Activated naive CD8-positive, alpha-beta T cell treated with anti-CD3 and anti-CD28 coated beads for 36 hours (primary cell): ENCODE measurements around the gene DCAF11. TPM values are rescaled to one million over a fixed set of nuclear protein-coding genes. Genes with fewer than 3 reads are reported as not detected.

Experiments
- DNase-seq: peaks from one replicate; pipeline ENCODE4 v3.0.0; 2021
- H3K27ac Mint-ChIP-seq: one replicate; pipeline ENCODE4 v1.8.0; 2022; ENCODE audit warnings: mild to moderate bottlenecking, moderate library complexity, mixed read lengths
- H3K27me3 Mint-ChIP-seq: one replicate; pipeline ENCODE4 v1.8.0; 2022; ENCODE audit warnings: mild to moderate bottlenecking, mixed read lengths
- H3K36me3 Mint-ChIP-seq: one replicate; pipeline ENCODE4 v1.8.0; 2021; ENCODE audit warnings: mild to moderate bottlenecking, mixed read lengths
- H3K4me1 Mint-ChIP-seq: one replicate; pipeline ENCODE4 v1.8.0; 2021; ENCODE audit warnings: mixed read lengths
- H3K4me3 Mint-ChIP-seq: one replicate; pipeline ENCODE4 v1.8.0; 2022; ENCODE audit warnings: mild to moderate bottlenecking, moderate library complexity, mixed read lengths
- H3K9me3 Mint-ChIP-seq: one replicate; pipeline ENCODE4 v1.8.0; 2022; ENCODE audit warnings: mixed read lengths
- total RNA-seq, 2 experiments: library from RNA; stranded (reverse); gene quantifications; one replicate each; pipeline ENCODE4 v1.2.3, GENCODE V29; 2021

The DCAF11 gene
- total RNA-seq, 2 experiments from 2014 or later, result 56.0 to 56.7 TPM

DNA sequence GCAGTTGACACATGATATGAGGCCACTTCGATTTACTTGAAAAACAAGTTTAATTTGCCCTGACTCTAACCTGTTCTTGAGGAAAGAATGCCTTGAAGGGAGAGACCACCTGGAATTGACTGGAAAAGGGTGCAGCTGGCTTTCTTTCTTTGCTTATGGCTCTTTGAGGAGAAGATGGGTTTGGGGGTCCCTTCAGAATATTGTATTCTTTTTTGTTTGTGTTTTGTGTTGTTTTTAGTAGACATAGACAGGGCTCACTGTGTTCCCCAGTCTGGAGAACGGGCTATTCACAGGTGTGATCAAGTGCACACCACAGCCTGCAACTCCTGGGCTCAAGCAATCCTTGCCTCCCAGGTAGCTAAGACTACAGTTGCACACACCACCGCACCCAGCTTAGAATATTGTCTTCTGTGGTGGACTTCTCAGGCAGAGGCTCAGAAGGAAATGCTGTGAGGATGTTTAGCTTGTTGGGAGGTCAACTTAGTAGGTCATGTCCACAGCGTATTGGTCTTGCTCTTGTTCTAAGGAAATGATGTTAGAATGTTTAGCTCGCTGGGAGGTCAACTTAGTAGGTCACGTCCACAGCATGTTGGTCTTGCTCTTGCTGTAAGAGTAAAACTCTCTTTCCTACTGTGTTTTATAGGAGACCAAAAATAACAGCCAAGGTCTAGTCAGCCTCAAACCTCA is 1.7 kb downstream of the DCAF11 start:
- Mint-ChIP-seq H3K9me3 (no peaks in the 10 kb centered on the region), H3K4me3 (peak overlapping the region; percentile 95), H3K27ac (peak overlapping the region; percentile 99), H3K27me3 (no peaks in the 10 kb centered on the region), H3K36me3 (peaks cover 17% of the 10 kb centered on the region), H3K4me1 (peaks cover 20% of the 10 kb centered on the region)
- DNase-seq, result no peak

GRCh38 chr14:24117179-24117578 is 2.6 kb downstream of the DCAF11 start:
- Mint-ChIP-seq H3K4me1 (peaks cover 20% of the 10 kb centered on the region), H3K27me3 (no peaks in the 10 kb centered on the region), H3K4me3 (no peak overlapping the region), H3K9me3 (no peaks in the 10 kb centered on the region), H3K27ac (no peak overlapping the region), H3K36me3 (peaks cover 16% of the 10 kb centered on the region)
- no peak for DNase-seq

DNA sequence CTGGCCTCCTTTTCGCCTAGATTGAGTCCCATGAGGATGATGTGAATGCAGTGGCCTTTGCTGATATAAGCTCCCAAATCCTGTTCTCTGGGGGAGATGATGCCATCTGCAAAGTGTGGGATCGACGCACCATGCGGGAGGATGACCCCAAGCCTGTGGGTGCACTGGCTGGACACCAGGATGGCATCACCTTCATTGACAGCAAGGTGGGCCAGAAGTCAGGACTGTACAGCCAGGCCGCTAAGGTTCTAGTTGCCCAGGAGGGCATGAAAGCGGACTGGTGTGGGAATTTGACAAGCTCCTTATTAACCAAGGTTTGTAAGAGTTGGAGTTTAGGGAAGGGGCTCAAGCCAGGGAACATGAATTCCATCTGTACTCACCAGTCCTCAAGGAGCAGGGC is 5.1 kb downstream of the DCAF11 start:
- DNase-seq, result no peak
- Mint-ChIP-seq H3K4me3 (no peak overlapping the region), H3K27me3 (no peaks in the 10 kb centered on the region), H3K9me3 (no peaks in the 10 kb centered on the region), H3K27ac (no peak overlapping the region), H3K4me1 (peaks cover 20% of the 10 kb centered on the region), H3K36me3 (peaks cover 14% of the 10 kb centered on the region)

DNA sequence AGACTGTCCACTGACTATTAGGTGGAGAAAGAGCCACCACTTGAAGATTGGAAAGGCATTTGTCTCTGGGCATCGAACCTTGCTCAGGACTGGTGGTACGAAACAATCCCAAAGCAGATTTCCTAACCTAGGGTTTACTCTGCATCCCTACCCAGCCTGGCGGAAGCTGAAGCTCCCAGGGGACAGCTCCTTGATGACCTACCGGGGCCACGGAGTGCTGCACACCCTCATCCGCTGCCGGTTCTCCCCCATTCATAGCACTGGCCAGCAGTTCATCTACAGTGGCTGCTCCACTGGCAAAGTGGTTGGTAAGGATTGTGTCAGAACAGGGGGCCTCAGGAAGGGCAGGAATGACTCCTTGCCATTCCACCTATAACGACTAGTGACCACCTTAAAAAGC is 6.6 kb downstream of the DCAF11 start:
- H3K27ac Mint-ChIP-seq, result no peak overlapping the region
- H3K36me3 Mint-ChIP-seq, result peaks cover 9% of the 10 kb centered on the region
- DNase-seq, result no peak
- H3K4me3 Mint-ChIP-seq, result no peak overlapping the region
- H3K27me3 Mint-ChIP-seq, result no peaks in the 10 kb centered on the region
- H3K4me1 Mint-ChIP-seq, result peaks cover 13% of the 10 kb centered on the region
- no peaks in the 10 kb centered on the region for H3K9me3 Mint-ChIP-seq

- Mint-ChIP-seq H3K9me3 (no peaks in the 10 kb centered on the region), H3K4me3 (no peak overlapping the region), H3K4me1 (peaks cover 7% of the 10 kb centered on the region), H3K27me3 (no peaks in the 10 kb centered on the region), H3K36me3 (peaks cover 6% of the 10 kb centered on the region), H3K27ac (no peak overlapping the region)
- DNase-seq, result no peak
Measured at GRCh38 chr14:24122416-24122815, 7.8 kb downstream of the DCAF11 start.

- no peak for DNase-seq
- H3K27ac Mint-ChIP-seq, result no peak overlapping the region
- H3K27me3 Mint-ChIP-seq, result no peaks in the 10 kb centered on the region
- peaks cover 5% of the 10 kb centered on the region for H3K36me3 Mint-ChIP-seq
- peaks cover 3% of the 10 kb centered on the region for H3K4me1 Mint-ChIP-seq
- H3K4me3 Mint-ChIP-seq, result no peak overlapping the region
- H3K9me3 Mint-ChIP-seq, result no peaks in the 10 kb centered on the region
Measured at GRCh38 chr14:24122898-24123297, 8.3 kb downstream of the DCAF11 start.

DNA sequence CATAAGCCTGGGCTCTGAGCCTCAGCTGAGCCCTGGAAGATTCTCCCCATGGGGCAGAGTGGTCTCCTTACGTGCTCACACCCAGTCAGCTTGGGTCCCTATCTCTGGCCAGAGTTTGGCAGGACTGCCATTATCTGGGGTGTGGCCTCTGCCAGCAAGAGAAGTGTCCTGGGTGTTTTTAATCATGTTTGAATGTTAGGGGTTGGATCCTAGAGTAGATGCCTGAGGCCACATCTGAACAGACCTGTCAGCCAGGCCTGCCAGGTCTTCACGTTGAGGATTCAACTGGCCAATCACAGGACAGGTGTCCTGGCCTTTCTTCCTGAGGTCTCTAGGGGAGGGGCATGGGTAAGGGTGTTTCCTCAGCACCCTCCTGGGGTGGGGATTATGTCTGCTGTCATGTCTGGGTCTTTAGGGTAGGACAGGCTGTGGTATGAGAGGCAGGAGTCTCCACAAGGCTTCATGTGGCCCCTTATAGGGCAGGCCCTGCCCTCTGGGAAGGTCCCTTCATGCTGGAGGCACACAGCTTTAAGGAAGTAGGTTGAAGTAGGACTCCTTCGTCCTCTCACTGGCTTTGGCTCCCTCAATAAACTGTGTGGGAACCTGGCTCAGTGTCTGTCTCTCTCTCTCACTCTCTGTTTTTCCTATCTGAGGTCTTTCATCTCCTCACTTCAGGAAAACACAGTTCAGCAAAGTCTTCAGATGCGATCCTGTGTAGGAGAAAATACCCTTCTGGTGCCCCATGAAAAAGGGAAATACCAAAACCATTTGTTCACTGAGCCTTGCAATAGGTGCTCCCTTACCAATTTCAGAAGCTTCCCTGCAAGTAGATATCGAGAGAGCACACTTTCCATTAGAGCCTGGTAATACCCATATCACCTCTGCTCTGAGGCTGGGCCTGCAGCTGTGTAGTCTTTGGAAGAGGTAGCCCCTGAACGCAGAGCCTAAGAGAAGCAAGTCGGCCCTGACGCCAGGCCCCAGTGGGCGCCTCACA is 9.1 kb downstream of the DCAF11 start:
- DNase-seq, result no peak
- Mint-ChIP-seq H3K36me3 (peaks cover 2% of the 10 kb centered on the region), H3K27ac (peak overlapping the region; percentile 19), H3K4me1 (peaks cover 7% of the 10 kb centered on the region), H3K9me3 (no peaks in the 10 kb centered on the region), H3K27me3 (no peaks in the 10 kb centered on the region), H3K4me3 (no peak overlapping the region)

DNA sequence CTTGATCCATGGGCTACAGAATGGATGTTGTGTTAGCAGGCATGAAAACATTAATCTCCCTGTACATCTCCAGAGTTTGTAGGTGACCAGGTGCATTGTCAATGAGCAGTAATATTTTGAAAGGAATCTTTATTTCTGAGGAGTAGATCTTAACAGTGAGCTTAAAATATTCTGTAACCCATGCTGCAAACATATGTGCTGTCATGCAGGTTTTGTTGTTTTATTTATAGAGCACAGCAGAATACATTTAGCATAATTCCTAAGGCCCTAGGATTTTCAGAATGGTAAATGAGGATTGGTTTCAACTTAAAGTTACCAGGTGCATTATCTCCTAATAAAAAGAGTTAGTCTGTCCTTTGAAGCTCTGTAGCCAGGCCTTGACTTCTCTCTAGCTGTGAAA is 12.4 kb downstream of the DCAF11 start:
- Mint-ChIP-seq H3K9me3 (no peaks in the 10 kb centered on the region), H3K4me3 (no peak overlapping the region), H3K4me1 (peaks cover 6% of the 10 kb centered on the region), H3K27ac (no peak overlapping the region), H3K27me3 (no peaks in the 10 kb centered on the region), H3K36me3 (peaks cover 2% of the 10 kb centered on the region)
- no peak for DNase-seq

DNA sequence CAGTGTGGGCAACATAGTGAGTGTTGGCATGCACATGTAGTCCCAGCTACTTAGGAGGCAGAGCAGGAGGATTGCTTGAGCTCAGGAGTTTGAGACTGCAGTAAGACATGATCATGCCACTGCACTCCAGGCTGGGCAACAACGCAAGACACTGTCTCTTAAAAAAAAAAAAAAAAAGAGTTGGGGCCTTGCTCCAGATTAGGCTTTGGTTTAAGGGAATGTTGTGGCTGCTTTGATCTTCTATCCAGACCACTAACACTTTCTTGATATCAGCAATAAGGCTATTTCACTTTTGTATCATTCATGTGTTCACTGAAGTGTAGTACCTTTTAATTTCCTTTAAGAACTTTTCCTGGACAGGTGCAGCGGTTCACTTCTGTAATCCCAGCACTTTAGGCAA is 13.1 kb downstream of the DCAF11 start:
- peaks cover 14% of the 10 kb centered on the region for H3K4me1 Mint-ChIP-seq
- H3K36me3 Mint-ChIP-seq, result peaks cover 2% of the 10 kb centered on the region
- no peaks in the 10 kb centered on the region for H3K27me3 Mint-ChIP-seq

DNA sequence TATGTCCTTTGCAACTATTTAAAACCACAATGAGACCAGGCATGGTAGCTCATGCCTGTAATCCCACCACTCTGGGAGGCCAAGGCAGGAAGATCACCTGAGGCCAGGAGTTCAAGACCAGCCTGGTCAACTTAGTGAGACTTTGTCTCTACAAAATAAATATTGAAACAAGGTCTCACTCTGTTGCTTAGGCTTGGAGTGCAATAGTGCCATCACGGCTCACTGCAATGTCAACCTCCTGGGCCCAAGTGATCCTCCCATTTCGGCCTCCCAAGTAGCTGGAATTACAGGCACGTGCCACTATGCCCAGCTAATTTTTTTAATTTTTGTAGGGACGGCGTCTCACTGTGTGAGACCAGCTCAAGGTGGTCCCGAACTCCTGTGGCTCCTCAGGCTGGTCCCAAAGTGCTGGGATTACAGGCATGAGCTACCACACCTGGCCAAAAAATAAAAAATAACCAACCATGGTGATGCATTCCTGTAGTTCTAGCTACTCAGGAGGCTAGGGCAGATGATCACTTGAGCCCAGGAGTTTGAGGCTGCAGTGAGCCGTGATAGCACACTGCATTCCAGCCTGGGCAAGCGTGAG is 14.9 kb downstream of the DCAF11 start:
- H3K27me3 Mint-ChIP-seq, result no peaks in the 10 kb centered on the region
- no peak overlapping the region for H3K27ac Mint-ChIP-seq
- no peaks in the 10 kb centered on the region for H3K9me3 Mint-ChIP-seq
- H3K4me1 Mint-ChIP-seq, result peaks cover 19% of the 10 kb centered on the region
- no peak overlapping the region for H3K4me3 Mint-ChIP-seq
- peaks cover 2% of the 10 kb centered on the region for H3K36me3 Mint-ChIP-seq
- DNase-seq, result no peak

More for the DNA sequence above, 13.1 kb downstream of the DCAF11 start:
- DNase-seq, result no peak
- H3K9me3 Mint-ChIP-seq, result no peaks in the 10 kb centered on the region
- no peak overlapping the region for H3K27ac Mint-ChIP-seq
- no peak overlapping the region for H3K4me3 Mint-ChIP-seq

DNA sequence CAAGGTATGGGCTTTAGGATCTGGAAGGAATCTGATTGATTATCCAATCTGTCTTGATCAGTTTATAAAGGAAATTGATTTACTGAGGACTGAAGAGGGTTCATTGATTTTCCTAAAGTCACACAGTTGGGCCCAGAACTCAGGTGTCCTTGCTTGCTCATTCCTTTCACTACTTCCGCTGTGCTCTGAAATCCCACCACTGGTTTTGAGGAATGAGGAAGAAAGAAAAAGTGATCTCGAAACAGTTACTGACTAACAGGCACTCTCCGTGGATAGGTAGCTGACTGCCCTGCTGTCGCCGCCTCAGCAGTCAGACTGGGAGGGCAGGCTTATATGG is 15.8 kb downstream of the DCAF11 start, which contains the start of gene FITM1:
TSS of gene FITM1 (plus strand) at position 280 of the 337 bp plus-strand sequence. CDS start 905 bp downstream, outside the sequence.
- no peaks in the 10 kb centered on the region for H3K9me3 Mint-ChIP-seq
- H3K4me1 Mint-ChIP-seq, result peaks cover 24% of the 10 kb centered on the region
- H3K4me3 Mint-ChIP-seq, result no peak within 1 kb of the TSS
- no peak for DNase-seq
- H3K27ac Mint-ChIP-seq, result peak within 1 kb of the TSS; percentile 60
- no peaks in the 10 kb centered on the region for H3K27me3 Mint-ChIP-seq
- peaks cover 2% of the 10 kb centered on the region for H3K36me3 Mint-ChIP-seq

DNA sequence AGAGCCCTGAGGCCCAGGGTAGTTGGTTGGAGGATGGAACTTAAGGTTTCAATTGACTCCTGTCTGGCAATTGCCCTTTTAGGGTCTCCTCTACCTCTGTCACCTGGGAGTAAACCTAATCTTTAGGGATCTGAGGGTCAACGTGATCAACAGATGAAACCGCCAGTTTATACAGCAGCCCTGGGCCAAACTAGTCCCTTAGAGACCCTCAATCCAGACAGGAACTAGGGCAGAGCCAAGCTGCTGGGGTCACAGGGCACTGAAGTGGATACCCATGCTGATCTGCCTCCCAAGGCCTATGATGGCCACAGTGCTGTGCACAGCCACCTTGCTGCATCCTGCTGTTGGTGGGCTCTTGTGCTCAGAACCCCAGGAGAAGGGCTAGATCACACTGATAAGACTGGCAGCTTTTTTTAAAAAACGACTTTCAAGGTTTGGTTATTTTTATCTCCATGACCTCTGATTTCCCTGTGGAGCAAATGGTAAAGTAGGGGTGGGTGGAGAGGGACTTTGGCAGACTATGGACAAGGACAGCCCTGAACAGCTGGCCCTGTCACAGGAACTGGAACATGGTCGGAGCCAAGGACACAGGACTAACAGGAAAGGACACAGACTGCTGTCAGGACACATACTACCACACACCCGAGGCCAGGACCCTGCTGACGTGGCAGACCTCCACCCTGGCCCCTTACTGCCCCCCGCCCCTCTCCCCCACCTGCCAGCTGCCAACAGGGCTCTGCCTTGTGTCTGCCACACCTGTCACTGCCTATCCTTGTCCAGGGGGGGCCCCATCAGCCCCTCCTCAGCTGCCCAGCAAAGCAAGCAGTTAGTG is 16.4 kb downstream of the DCAF11 start:
- H3K4me1 Mint-ChIP-seq, result peaks cover 26% of the 10 kb centered on the region
- peaks cover 2% of the 10 kb centered on the region for H3K36me3 Mint-ChIP-seq
- H3K9me3 Mint-ChIP-seq, result no peaks in the 10 kb centered on the region
- H3K27ac Mint-ChIP-seq, result peak overlapping the region; percentile 60
- H3K4me3 Mint-ChIP-seq, result no peak overlapping the region
- no peaks in the 10 kb centered on the region for H3K27me3 Mint-ChIP-seq
- no peak for DNase-seq

DNA sequence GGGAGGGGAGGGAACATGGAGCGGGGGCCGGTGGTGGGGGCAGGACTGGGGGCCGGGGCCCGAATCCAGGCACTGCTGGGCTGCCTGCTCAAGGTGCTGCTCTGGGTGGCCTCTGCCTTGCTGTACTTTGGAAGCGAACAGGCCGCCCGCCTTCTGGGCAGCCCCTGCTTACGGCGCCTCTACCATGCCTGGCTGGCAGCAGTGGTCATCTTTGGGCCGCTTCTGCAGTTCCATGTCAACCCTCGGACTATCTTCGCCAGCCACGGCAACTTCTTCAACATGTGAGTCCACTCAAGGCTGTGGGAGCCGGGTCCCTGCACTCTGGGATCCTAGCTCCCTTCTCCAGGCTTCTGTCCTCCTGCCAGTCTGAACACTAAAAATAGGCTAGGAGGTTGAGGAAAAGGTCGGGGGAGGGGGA is 17.0 kb downstream of the DCAF11 start:
- Mint-ChIP-seq H3K4me3 (no peak overlapping the region), H3K9me3 (no peaks in the 10 kb centered on the region), H3K36me3 (peaks cover 4% of the 10 kb centered on the region), H3K27me3 (no peaks in the 10 kb centered on the region), H3K27ac (peak overlapping the region; percentile 89), H3K4me1 (peaks cover 26% of the 10 kb centered on the region)
- no peak for DNase-seq

DNA sequence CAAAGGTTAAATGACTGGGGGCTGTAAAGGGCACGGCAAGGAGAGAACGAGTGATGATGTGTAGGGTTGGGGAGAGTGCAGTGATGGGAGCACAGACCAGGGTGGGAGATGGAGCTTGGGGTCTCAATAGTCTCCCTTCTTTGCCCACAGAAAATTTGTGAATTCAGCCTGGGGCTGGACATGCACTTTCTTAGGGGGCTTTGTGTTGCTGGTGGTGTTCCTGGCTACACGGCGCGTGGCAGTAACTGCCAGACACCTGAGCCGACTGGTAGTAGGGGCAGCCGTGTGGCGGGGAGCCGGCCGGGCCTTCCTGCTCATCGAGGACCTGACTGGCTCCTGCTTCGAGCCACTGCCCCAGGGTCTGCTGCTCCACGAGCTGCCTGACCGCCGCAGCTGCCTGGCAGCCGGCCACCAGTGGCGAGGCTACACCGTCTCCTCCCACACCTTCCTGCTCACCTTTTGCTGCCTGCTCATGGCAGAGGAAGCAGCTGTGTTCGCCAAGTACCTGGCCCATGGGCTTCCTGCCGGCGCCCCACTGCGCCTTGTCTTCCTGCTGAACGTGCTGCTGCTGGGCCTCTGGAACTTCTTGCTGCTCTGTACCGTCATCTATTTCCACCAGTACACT is 17.6 kb downstream of the DCAF11 start:
- H3K9me3 Mint-ChIP-seq, result no peaks in the 10 kb centered on the region
- DNase-seq, result peak; percentile 43

More for the DNA sequence above, 17.6 kb downstream of the DCAF11 start:
- Mint-ChIP-seq H3K27me3 (no peaks in the 10 kb centered on the region), H3K27ac (peak overlapping the region; percentile 89), H3K4me3 (peak overlapping the region; percentile 22), H3K36me3 (peaks cover 10% of the 10 kb centered on the region), H3K4me1 (peaks cover 31% of the 10 kb centered on the region)
